Stomach (tissue), 9 donors: ENCODE results near the gene SPTLC2. TPM values are rescaled to one million over a fixed set of nuclear protein-coding genes. Genes with fewer than 3 reads are reported as not detected.

Experiments used
- DNase-seq, 2 donors: peaks; one replicate each; pipeline versions ENCODE4 v3.0.0 to v3.0.0-alpha.2; 2013 to 2019
- H3K27ac ChIP-seq, 5 donors: fragments of 200-600 bp in 4 of 5; sonication (generic) in 4 of 5; one replicate each; pipeline ENCODE4 v1.5.1; 2013 to 2019; ENCODE audit warnings: mild to moderate bottlenecking in 1 of 5, moderate library complexity in 1 of 5
- H3K27me3 ChIP-seq, 3 donors: fragments of 200-600 bp; sonication (generic); one replicate each; pipeline ENCODE4 v1.5.1; 2017 to 2019; ENCODE audit warnings: mixed run types in 1 of 3
- H3K36me3 ChIP-seq, 4 donors: fragments of 200-600 bp; sonication (generic); 1 replicate in 3 of 4; 2 replicates in 1 of 4; pipeline ENCODE4 v1.5.1; 2016 to 2019
- H3K4me1 ChIP-seq, 4 donors: fragments of 200-600 bp; sonication (generic); one replicate each; pipeline ENCODE4 v1.5.1; 2016 to 2019
- H3K4me3 ChIP-seq, 4 donors: fragments of 200-600 bp; sonication (generic) in 3 of 4; one replicate each; pipeline ENCODE4 v1.5.1; 2016 to 2019; ENCODE audit warnings: mild to moderate bottlenecking in 1 of 4
- H3K9me3 ChIP-seq, 4 donors: fragments of 200-600 bp; sonication (generic); one replicate each; pipeline ENCODE4 v1.5.1; 2016 to 2019
- CTCF ChIP-seq, 7 experiments: fragments of 450-650 bp in 4 of 7; fragments of 200-600 bp in 3 of 7; sonication (generic) in 3 of 7; IDR thresholded peaks; one replicate each; pipeline ENCODE4 v1.5.1; 2016 to 2019; ENCODE audit warnings: antibody characterized with exemption in 7 of 7, control low read depth in 2 of 7, mild to moderate bottlenecking in 1 of 7
- EP300 ChIP-seq: sonication (generic); formaldehyde crosslinking; IDR thresholded peaks from one replicate; pipeline ENCODE4 v1.6.1; 2017; ENCODE audit warnings: antibody characterized with exemption
- POLR2A ChIP-seq, 4 donors: fragments of 450-650 bp; IDR thresholded peaks; one replicate each; pipeline ENCODE4 v1.6.1; 2016; ENCODE audit warnings: antibody characterized with exemption in 4 of 4, control low read depth in 2 of 4, mild to moderate bottlenecking in 1 of 4, moderate library complexity in 1 of 4
- POLR2AphosphoS5 ChIP-seq, 3 donors: sonication (generic); formaldehyde crosslinking; IDR thresholded peaks; one replicate each; pipeline ENCODE4 v1.6.1; 2016; ENCODE audit warnings: antibody characterized with exemption in 3 of 3
- WGBS, 5 donors: extraction: QIAGEN DNeasy Blood & Tissue Kit in 3 of 5; methylation state at CpG; one replicate each; pipeline versions ENCODE4 v1.1.5 to v1.1.7; 2013 to 2018; 5-methylcytosine and 5-hydroxymethylcytosine counted together
- intact Hi-C: fragments of 100-400 bp; cut with DNase I; formaldehyde crosslinking; loops from one replicate; pipeline ENCODE4 v1.15.1; 2023; ENCODE audit warnings: low total_unique reads
- polyA plus RNA-seq, 3 donors: library from polyadenylated mRNA; stranded (reverse); fragments of 200-250 nt; gene quantifications; one replicate each; pipeline ENCODE4 v1.2.3, GENCODE V29; 2013
- total RNA-seq, 5 donors: library from RNA; depleted of rRNA; stranded (reverse); fragments of >200 nt; gene quantifications; one replicate each; pipeline versions ENCODE4 v1.1.0 to v1.2.3, GENCODE V29; 2014 to 2016
- donor health status: healthy with polysubstance abuse.
- donor health status: Bipolar disorder and iron deficiency.
- donor health status: healthy.

Gene SPTLC2
- total and polyA plus RNA-seq, 8 donors: 3.4 to 97.5 (median 13.6) TPM

- H3K4me1 ChIP-seq: peaks cover 0 to 15% (median 5%) of the 10 kb centered on the region in 4 donors
- H3K4me3 ChIP-seq: no peak overlapping the region
- H3K27ac ChIP-seq: no peak overlapping the region
- TF ChIP-seq EP300: no peak
- TF ChIP-seq POLR2A (IDR thresholded peaks at IDR 0.05): no peak
- TF ChIP-seq POLR2AphosphoS5 (IDR thresholded peaks at IDR 0.05): no peak
- TF ChIP-seq CTCF (IDR thresholded peaks at IDR 0.05): no peak
- DNase-seq: no peak
- WGBS, 5 donors: 68 to 93% (median 92%) methylated on average over 6 of the region's 6 CpGs
- no peaks in the 10 kb centered on the region for H3K27me3 ChIP-seq
- H3K9me3 ChIP-seq: no peaks in the 10 kb centered on the region
- intact Hi-C loops: no loop called here
- H3K36me3 ChIP-seq: peaks cover 12 to 43% (median 33%) of the 10 kb centered on the region in 4 donors
Measured at GRCh38 chr14:77524536-77524935, 91.9 kb downstream of the SPTLC2 start.

- 69 to 84% (median 80%) methylated on average over 3 of the region's 3 CpGs for WGBS, 5 donors
- H3K36me3 ChIP-seq: peaks cover 22 to 57% (median 48%) of the 10 kb centered on the region in 4 donors
- no peak overlapping the region for H3K27ac ChIP-seq
- DNase-seq: no peak
- no peak for TF ChIP-seq POLR2AphosphoS5 (IDR thresholded peaks at IDR 0.05)
- no peak for TF ChIP-seq POLR2A (IDR thresholded peaks at IDR 0.05)
- TF ChIP-seq CTCF (IDR thresholded peaks at IDR 0.05): no peak
- TF ChIP-seq EP300: no peak
- no peaks in the 10 kb centered on the region for H3K27me3 ChIP-seq
- H3K4me3 ChIP-seq: no peak overlapping the region
- H3K4me1 ChIP-seq: peaks cover 0 to 15% (median 5%) of the 10 kb centered on the region in 4 donors
- no peaks in the 10 kb centered on the region for H3K9me3 ChIP-seq
- intact Hi-C loops: no loop called here
Measured at GRCh38 chr14:77523109-77523508, 93.3 kb downstream of the SPTLC2 start.

GRCh38 chr14:77520555-77520954, 95.9 kb downstream of the SPTLC2 start:
- TF ChIP-seq EP300 (no peak), POLR2A (IDR thresholded peaks at IDR 0.05) (no peak), CTCF (IDR thresholded peaks at IDR 0.05) (no peak), POLR2AphosphoS5 (IDR thresholded peaks at IDR 0.05) (no peak)

GRCh38 chr14:77516126-77516525, 100.3 kb downstream of the SPTLC2 start:
- intact Hi-C loops: no loop called here
- Histone ChIP-seq H3K36me3 (peaks cover 51 to 98% (median 89%) of the 10 kb centered on the region in 4 donors), H3K27ac (no peak overlapping the region), H3K4me3 (no peak overlapping the region), H3K27me3 (no peaks in the 10 kb centered on the region), H3K9me3 (no peaks in the 10 kb centered on the region), H3K4me1 (no peaks in the 10 kb centered on the region)
- TF ChIP-seq POLR2A (IDR thresholded peaks at IDR 0.05): no peak
- DNase-seq: no peak

More at GRCh38 chr14:77520555-77520954, 95.9 kb downstream of the SPTLC2 start:
- Histone ChIP-seq H3K27me3 (no peaks in the 10 kb centered on the region), H3K4me1 (no peaks in the 10 kb centered on the region), H3K9me3 (no peaks in the 10 kb centered on the region), H3K27ac (no peak overlapping the region), H3K36me3 (peaks cover 39 to 82% (median 73%) of the 10 kb centered on the region in 4 donors), H3K4me3 (no peak overlapping the region)
- WGBS, 5 donors: 81 to 93% (median 85%) methylated on average over 4 of the region's 4 CpGs
- DNase-seq: no peak
- intact Hi-C loops: no loop called here

- TF ChIP-seq POLR2AphosphoS5 (IDR thresholded peaks at IDR 0.05) (no peak), POLR2A (IDR thresholded peaks at IDR 0.05) (no peak), CTCF (IDR thresholded peaks at IDR 0.05) (no peak), EP300 (no peak)
- H3K9me3 ChIP-seq: no peaks in the 10 kb centered on the region
- intact Hi-C loops: no loop called here
- no peak for DNase-seq
- no peaks in the 10 kb centered on the region for H3K27me3 ChIP-seq
- 91 to 95% (median 92%) methylated on average over 8 of the region's 8 CpGs for WGBS, 5 donors
- peaks cover 27 to 98% (median 88%) of the 10 kb centered on the region in 4 donors for H3K36me3 ChIP-seq
- no peak overlapping the region for H3K27ac ChIP-seq
- H3K4me1 ChIP-seq: no peaks in the 10 kb centered on the region
- no peak overlapping the region for H3K4me3 ChIP-seq
Measured at GRCh38 chr14:77511486-77512162, 104.8 kb downstream of the SPTLC2 start.
